ENCODE data around the gene PTGR1. TPM values are rescaled to one million over a fixed set of nuclear protein-coding genes. Genes with fewer than 3 reads are reported as not detected.

Gene PTGR1
- total RNA-seq, 1 donor from 2014 or later: 67.3 TPM

- H3K36me3 Mint-ChIP-seq: peaks cover 25% of the 10 kb centered on the region
- DNase-seq (ENCODE audit: extremely low spot score, unreplicated experiment): no peak
- no peak overlapping the region for H3K4me3 Mint-ChIP-seq
- H3K27ac Mint-ChIP-seq: no peak overlapping the region
- TF ChIP-seq CTCF (conservative IDR thresholded peaks at IDR 0.05): no peak
- H3K27me3 Mint-ChIP-seq: no peaks in the 10 kb centered on the region
- no peaks in the 10 kb centered on the region for H3K4me1 Mint-ChIP-seq (ENCODE audit: unreplicated experiment)
- no peaks in the 10 kb centered on the region for H3K9me3 Mint-ChIP-seq
Observed at GRCh38 chr9:111644195-111644772, 44.8 kb upstream of the PTGR1 start.

- Mint-ChIP-seq H3K27ac (no peak overlapping the region), H3K27me3 (no peaks in the 10 kb centered on the region), H3K4me3 (no peak overlapping the region), H3K36me3 (peaks cover 10% of the 10 kb centered on the region), H3K9me3 (no peaks in the 10 kb centered on the region), H3K4me1 (ENCODE audit: unreplicated experiment) (peaks cover 32% of the 10 kb centered on the region)
- TF ChIP-seq CTCF (conservative IDR thresholded peaks at IDR 0.05): no peak
- DNase-seq (ENCODE audit: extremely low spot score, unreplicated experiment): no peak
Observed at GRCh38 chr9:111637421-111637950, 38.0 kb upstream of the PTGR1 start.

- no peaks in the 10 kb centered on the region for H3K27me3 Mint-ChIP-seq
- DNase-seq (ENCODE audit: extremely low spot score, unreplicated experiment): no peak
- peak overlapping the region; percentile 37 for H3K4me3 Mint-ChIP-seq
- H3K9me3 Mint-ChIP-seq: no peaks in the 10 kb centered on the region
- peaks cover 13% of the 10 kb centered on the region for H3K36me3 Mint-ChIP-seq
- peaks cover 36% of the 10 kb centered on the region for H3K4me1 Mint-ChIP-seq (ENCODE audit: unreplicated experiment)
- peak overlapping the region; percentile 68 for H3K27ac Mint-ChIP-seq
- no peak for TF ChIP-seq CTCF (conservative IDR thresholded peaks at IDR 0.05)
Observed at GRCh38 chr9:111634860-111635259, 35.4 kb upstream of the PTGR1 start.

GRCh38 chr9:111633389-111633736, 33.9 kb upstream of the PTGR1 start:
- Mint-ChIP-seq H3K9me3 (no peaks in the 10 kb centered on the region), H3K4me3 (peak overlapping the region; percentile 95), H3K27ac (peak overlapping the region; percentile 93), H3K36me3 (peaks cover 13% of the 10 kb centered on the region), H3K4me1 (ENCODE audit: unreplicated experiment) (peaks cover 36% of the 10 kb centered on the region), H3K27me3 (no peaks in the 10 kb centered on the region)
- no peak for TF ChIP-seq CTCF (conservative IDR thresholded peaks at IDR 0.05)
- no peak for DNase-seq (ENCODE audit: extremely low spot score, unreplicated experiment)

GRCh38 chr9:111632695-111633388, 33.4 kb upstream of the PTGR1 start:
- Mint-ChIP-seq H3K27ac (peak overlapping the region; percentile 93), H3K27me3 (no peaks in the 10 kb centered on the region), H3K4me1 (ENCODE audit: unreplicated experiment) (peaks cover 36% of the 10 kb centered on the region), H3K9me3 (no peaks in the 10 kb centered on the region), H3K4me3 (peak overlapping the region; percentile 95), H3K36me3 (peaks cover 13% of the 10 kb centered on the region)
- TF ChIP-seq CTCF (conservative IDR thresholded peaks at IDR 0.05): no peak
- no peak for DNase-seq (ENCODE audit: extremely low spot score, unreplicated experiment)

Data from type B pancreatic cell (in vitro differentiated cells).